Keratinocyte (primary cell): Measurements from ENCODE around the gene VANGL2.

Source experiments
- EZH2 ChIP-seq: IDR thresholded peaks from one replicate; pipeline ENCODE4 v1.6.1; 2012; ENCODE audit warnings: inconsistent platforms, mild to moderate bottlenecking, low read length, moderate library complexity
- TF ChIP-seq, protein P1 (sequence below), 3 experiments: IDR thresholded peaks in 1 of 3; conservative IDR thresholded peaks in 1 of 3; optimal IDR thresholded peaks in 1 of 3; 2 replicates in 2 of 3; 3 replicates in 1 of 3; pipeline versions ENCODE3 to v1.5.1; 2011; ENCODE audit warnings: low read length in 3 of 3, mild to moderate bottlenecking in 3 of 3, moderate library complexity in 2 of 3, control low read depth in 1 of 3, inconsistent platforms in 1 of 3; ENCODE audit not compliant: insufficient read depth in 2 of 3; ENCODE audit errors: extremely low read depth in 1 of 3

DNA sequence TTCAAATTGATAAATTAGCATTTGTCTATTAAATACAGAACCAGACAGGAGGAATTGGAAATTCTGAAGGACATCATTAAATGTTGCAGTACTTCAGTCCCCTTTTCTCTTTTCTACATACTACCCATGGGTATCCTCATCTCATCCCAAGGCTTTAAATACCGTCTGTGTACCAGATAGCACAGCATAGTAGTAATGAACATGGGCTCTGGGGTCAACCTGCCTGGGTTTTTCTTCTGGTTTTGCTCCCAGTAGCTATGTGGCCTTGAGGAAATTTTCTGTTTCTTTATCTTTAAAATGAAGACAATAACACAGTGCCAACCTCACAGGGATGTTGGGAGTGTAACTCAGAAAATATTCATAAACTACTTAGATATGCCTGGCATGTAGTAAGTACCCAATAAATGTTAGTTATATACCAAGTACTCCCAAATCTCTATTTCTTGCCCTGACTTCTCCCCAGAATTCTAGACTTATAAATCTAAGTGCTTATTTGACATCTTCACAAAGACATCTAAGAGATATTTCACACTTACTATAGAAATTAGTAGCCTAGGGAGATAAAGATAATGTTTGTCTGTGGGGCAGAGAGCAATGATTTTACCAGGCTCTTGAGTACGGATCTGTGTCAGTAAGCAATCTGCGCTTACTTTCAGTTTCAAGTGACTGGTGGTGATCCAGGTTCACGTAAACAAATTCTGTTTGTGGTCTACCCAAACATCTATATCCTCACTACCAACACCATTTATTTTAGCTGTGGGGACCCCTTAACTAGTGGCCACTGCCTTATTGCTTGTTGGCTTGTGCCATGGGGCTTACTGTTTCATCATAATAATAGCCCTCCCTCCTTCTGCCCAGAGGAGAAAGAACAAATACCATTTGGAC is 37.3 kb downstream of the VANGL2 start:
- TF ChIP-seq, protein P1, sequence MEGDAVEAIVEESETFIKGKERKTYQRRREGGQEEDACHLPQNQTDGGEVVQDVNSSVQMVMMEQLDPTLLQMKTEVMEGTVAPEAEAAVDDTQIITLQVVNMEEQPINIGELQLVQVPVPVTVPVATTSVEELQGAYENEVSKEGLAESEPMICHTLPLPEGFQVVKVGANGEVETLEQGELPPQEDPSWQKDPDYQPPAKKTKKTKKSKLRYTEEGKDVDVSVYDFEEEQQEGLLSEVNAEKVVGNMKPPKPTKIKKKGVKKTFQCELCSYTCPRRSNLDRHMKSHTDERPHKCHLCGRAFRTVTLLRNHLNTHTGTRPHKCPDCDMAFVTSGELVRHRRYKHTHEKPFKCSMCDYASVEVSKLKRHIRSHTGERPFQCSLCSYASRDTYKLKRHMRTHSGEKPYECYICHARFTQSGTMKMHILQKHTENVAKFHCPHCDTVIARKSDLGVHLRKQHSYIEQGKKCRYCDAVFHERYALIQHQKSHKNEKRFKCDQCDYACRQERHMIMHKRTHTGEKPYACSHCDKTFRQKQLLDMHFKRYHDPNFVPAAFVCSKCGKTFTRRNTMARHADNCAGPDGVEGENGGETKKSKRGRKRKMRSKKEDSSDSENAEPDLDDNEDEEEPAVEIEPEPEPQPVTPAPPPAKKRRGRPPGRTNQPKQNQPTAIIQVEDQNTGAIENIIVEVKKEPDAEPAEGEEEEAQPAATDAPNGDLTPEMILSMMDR (optimal IDR thresholded peaks at IDR 0.05 in 1 of 3, IDR thresholded peaks at IDR 0.05 in 1 of 3, conservative IDR thresholded peaks at IDR 0.05 in 1 of 3; ENCODE audit: extremely low read depth in 1 of 3, insufficient read depth in 2 of 3, low read length in 3 of 3): no peak
- no peak for TF ChIP-seq EZH2
